Measurements from ENCODE around the gene VMP1.

VMP1 gene

DNA sequence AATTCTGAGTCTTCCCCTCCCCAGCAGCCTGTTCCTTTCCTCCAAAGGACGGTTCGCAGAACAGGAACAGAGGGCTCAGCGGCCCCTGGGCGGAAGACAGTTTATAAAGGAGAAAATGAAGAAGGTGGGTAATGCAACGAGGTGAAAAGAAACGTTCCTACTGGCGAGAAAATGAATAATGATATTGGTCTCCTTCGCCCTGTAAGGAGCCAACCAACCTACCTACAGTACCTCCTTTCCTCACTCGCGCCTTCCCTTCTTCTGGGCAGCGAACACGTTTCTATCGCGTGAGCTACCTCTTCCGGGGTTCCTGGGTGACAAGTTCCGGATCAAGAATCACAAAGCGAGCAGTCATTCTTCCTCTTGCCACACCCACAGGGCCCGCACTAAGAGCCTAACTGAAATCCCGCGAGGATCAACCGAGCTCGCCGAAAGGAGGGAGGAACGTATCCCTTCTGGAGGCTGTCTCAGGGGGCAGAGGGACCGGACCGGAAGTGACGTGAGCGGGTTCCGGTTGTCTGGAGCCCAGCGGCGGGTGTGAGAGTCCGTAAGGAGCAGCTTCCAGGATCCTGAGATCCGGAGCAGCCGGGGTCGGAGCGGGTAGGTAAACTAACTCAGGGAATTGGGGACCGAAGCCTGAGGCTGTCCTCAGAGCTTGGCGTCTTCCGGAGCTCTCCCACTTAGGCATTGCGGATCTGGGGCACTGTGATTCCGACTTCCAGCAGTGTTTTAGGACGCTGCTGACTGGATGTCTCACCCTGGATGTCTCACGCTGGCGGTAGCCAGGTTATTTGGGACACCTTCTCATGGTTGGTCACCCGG lies at the start of gene VMP1, which contains the start of gene PTRH2:
Gene VMP1, plus strand, starts transcription at position 506 of the 822 bp plus-strand sequence. CDS start 23,793 bp downstream, outside the sequence.
Gene PTRH2, minus strand, starts transcription at position 282 of the 822 bp plus-strand sequence. CDS start 9,452 bp downstream, outside the sequence.
- peak; percentile 99 for DNase-seq

DNA sequence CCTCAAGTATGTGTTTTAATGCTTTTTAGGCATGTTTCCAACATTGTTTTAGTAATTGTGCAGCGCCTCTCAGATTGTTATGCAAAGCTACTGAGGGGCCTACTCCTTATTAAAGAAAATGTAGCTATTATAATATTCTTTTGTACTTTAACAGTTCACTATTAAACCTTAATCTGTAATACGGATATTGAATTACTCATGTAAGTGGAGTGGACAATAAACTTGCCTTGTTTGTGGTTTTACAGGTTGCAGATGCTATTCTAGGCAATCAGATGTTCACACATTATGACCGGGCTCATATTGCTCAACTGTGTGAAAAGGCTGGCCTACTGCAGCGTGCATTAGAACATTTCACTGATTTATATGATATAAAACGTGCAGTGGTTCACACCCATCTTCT lies 41.2 kb upstream of the VMP1 start:
- DNase-seq = no peak

DNA sequence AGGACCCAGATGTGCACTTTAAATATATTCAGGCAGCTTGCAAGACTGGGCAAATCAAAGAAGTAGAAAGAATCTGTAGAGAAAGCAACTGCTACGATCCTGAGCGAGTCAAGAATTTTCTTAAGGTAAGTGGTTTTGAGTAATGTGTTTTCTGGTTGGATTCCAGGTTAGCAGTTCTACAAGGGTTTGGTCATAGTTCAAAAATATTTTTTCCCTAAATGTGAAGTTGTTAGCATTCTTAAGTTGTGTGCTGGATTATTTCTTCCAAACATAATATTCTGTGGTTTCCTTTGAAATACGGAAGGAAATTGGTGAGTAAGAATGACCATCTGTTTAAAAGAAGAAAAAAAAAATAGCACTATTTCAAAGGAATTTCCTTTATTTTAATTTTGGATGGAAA lies 38.6 kb upstream of the VMP1 start:
- DNase-seq = no peak

DNA sequence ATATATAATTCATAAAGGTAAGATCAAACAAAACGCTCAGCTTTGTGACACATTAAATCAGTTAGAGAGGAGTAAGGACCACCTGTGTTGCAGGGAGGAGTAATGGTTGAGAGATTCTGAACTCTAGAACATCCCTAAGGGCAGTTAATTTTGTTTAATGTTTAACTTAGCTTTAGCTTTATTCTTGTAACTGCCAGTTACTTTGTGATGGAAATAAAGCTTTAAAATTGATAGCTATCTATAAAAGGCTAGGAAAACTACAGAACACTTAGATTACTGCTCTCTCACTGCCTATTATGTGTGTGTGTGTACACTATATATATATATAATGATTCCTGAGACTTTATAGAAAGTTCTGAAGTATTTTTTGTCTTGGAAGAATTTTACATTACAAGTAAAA lies 38.0 kb upstream of the VMP1 start:
- DNase-seq = no peak

DNA sequence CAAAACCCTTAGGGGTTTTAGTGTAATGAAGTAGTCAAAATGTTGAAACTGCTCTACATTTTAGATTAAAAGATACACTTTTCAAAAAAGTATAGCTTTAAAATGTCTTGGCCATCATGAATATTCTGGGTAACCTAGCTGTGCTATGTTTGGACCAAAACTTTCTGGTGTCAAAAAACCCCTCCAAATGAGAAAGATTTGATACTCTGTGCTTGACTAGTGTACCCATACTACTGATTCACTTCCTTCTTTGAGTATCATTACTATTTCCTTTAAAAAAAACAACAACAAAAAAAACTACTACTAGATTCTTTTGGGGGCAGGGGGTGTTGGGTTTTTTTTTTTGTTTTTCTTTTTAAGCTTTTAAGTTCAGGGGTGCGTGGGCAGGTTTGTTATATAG lies 37.5 kb upstream of the VMP1 start:
- no peak for DNase-seq

DNA sequence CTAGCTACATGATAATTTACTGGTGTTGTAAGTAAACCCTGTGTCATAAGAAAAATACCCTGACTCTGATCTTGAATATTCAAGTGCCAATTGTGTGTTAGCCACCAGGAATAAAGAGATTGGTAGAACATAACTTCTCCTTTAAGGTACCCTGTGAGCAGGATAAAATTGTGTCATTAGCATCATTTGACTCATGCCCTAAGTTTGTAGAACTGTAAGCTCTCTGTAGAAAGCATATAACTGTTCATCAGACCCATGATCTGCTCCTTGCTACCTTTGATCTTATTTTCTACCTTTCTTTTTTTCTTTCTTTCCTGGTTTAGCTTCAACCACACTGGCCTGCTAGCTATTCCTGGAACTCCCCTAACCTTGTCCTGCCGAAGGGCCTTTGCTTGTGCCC lies 36.1 kb upstream of the VMP1 start:
- no peak for DNase-seq

DNA sequence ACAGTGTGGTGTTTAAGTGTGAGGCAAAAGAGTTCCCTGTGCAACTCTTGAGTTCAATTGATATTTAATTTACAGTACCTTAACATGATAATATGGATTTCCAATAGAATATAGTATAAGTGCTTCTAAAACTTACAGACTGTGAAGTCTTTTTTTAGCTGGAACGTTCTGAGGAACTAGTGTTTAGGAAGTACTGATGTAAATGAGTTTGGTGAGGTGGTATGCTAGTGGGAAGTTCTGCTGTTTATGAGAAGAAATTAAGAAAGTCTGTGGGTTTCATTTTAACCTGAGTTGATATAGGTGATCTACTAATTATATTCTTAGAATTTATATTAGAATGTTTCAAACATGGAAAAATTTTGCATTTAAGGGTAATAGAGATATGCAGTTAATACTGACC lies 32.2 kb upstream of the VMP1 start:
- no peak for DNase-seq

DNA sequence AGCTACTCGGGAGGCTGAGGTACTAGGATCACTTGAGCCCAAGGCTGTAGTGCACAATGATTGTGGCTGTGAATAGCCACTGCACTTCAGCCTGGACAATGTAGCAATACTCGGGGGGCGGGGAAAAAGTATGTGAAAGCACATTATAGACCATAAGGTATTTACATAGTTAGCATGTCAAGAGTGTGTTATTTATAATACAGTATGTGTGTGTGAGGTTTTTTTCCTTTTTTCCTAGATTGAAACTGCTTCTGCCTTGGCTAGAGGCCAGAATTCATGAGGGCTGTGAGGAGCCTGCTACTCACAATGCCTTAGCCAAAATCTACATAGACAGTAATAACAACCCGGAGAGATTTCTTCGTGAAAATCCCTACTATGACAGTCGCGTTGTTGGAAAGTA lies 30.7 kb upstream of the VMP1 start:
- no peak for DNase-seq

DNA sequence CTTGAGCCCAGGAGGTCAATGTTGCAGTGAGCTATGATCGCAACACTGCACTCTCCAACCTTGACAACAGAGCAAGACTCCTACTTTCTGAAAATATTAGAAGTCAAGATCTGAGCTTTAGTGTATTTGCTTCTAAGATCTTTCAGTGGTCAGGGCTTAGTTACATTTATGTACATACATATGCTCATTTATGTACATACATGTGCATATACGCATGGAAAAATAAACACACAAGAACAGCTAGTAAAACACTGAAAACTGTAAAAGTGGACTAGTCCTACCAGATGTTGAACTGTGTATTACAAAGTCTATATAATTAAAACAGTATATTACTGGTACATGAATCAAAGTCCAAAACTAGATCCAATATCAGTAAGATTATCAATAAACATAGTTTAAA lies 28.5 kb upstream of the VMP1 start:
- DNase-seq = no peak

DNA sequence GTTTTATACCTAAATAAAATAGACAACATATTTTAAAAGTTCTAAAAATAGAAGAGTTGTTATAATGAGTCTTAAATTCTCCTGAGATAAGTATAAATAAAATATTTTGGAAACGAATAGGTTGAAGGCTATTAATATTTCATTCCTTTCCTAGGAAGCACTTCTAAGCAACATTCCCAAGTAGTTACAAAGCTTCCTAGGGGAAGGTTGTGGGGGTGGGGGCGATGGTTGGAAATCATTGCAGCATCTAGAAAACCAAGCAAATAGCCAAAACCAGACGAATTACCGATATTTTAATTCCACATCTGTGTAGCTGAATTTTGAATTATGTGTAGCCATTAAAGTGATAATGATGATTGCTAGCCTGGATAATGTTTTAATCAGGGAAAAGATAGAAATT lies 27.1 kb upstream of the VMP1 start:
- no peak for DNase-seq

DNA sequence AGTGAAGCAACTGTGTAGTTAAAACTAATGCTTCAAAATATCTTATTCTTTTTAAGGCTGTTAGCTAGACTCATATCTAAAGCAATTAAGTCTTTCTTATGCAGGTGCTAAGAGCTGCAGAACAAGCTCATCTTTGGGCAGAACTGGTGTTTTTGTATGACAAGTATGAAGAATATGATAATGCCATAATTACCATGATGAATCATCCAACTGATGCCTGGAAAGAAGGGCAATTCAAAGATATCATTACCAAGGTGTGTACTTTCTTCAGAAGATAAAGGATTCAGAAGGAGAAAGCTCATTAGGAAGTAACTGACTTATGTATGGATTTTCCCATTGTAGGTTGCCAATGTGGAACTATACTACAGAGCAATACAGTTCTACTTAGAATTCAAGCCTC lies 24.2 kb upstream of the VMP1 start:
- no peak for DNase-seq

DNA sequence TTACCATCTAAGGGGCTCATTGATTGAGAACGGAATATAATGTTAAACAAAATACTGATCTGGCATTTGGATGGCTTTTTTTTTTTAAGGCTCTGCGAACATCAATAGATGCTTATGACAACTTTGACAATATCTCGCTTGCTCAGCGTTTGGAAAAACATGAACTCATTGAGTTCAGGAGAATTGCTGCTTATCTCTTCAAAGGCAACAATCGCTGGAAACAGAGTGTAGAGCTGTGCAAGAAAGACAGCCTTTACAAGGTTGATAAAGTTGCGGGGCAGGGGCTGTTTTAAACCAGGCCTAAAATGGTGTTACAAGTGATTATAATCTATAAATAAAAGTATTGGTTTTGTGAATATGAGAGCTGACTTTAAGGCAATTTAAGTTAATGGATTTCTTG lies 22.5 kb upstream of the VMP1 start:
- no peak for DNase-seq

DNA sequence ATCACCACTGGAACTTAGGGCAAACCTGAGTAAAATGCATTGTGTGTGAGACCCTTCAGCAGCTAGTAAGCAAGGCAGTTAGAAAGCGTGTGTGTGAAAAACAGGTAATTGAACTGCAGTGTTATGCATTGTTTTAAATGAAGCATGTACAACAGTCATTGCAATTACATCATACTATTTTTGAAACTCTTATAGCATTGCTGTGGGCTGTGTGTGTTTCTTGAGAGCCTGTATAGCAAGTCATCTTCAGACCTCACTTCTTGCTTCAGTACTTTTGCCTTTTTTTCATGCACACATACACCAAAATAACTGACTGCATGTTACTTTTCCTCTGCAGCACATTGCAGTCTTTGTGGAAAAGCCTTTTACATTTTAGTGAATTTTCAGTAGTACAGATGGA lies 19.4 kb upstream of the VMP1 start:
- DNase-seq = no peak

DNA sequence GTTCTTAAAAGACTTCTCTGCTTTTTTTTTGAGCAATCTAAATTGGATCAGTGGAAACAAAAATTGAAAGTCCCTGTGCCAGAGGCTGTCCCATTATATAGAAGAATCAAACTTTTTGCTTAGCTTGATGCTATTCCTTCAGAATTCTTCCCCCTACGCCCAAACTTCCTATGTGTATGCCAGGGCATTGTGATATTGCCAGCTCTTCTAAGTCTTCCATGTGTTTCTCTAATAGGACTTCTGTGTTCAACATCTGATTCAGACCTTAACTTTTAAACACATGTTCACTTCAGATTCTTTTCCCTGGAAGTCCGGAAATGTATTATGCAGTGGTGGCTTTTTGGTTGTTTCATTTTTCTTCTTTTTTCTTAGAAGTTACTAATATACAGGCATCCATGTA lies 19.0 kb upstream of the VMP1 start:
- DNase-seq = no peak

DNA sequence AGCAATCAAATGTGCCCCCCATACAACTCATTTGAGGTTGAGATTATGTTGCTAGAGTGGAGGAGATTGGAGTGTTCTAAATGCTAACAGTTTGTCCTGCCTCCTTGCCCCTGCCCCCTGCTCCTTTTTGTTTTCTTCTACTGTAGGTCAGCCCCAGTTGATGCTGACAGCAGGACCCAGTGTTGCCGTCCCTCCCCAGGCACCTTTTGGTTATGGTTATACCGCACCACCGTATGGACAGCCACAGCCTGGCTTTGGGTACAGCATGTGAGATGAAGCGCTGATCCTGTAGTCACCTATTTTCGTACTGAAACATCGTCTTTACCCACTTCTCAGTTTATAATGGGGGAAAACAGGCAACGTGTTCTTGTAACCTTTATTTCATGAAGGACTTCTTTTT lies 13.9 kb upstream of the VMP1 start:
- no peak for DNase-seq

DNA sequence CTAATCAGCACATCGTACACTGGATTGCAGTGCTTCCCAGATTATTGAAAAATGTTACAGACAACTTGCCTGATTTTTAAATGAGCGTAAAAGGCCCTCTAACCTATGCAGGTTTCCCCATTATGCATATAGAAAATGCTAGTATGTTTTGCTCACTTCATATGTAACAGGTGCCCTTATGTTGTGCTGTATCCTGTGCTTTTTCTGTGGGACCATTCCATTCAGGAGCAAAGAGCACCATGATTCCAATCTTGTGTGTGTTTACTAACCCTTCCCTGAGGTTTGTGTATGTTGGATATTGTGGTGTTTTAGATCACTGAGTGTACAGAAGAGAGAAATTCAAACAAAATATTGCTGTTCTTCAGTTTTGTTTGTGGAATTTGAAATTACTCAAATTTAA lies 13.1 kb upstream of the VMP1 start:
- DNase-seq = no peak

DNA sequence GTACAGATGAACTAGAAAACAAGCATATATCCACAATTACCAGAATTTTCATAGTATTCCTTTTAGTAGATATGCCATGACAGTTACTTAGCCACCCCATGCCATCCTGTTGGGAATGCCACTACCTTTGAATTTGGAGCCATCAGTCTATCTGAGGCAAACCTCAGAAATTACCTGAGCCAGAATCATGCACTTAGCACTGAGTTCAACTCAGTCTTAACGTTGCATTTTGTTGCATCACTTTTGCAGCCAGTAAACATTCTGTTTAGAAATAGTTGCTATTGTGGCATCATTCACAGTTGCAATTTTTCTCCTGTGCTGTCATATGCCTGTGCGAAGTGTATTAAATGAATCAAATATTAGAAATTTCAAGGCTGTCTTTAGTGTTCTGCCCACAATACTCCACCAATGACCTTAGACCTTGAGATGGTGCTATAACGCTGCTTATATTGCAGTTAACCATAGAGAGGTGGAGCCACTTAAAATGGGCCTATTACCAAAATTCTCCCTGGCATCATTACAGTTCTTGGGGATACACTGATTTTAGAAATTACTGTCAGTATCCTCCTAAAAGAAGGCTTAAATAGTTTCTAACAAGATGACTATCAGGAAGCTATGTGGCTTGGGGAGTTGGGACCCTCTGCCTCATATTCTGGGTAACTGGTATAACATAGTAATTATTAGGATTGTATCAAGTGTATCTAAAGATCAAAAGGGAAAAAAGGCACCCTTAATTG lies 11.3 kb upstream of the VMP1 start:
- DNase-seq = no peak

DNA sequence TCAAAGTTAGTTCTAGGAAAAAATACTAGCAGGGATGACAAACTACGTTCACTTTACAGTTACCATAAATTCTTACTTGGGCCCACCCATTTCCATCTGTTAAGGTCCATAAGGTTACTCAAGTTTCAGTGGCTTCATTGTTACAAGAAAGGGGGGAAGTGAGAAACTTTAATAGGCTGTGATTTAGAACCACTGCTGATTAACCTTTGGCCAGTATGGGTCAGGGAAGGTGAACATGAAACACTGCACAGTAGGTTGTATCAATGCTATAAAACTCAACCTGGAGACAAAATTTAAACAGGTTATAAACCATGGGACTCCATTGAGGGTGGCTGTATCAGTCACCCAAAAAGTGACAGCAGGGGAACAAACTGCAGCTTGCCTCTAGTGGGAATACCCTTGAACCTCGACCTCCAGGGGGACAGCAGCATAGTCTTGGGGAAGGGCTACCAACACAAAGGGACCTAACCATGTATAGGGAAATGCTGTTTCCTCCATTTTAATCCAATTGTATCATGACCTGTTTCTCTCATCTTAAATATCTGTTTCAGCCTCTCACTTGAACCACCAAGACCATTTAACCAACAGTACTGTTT lies 10.7 kb upstream of the VMP1 start:
- DNase-seq = no peak

DNA sequence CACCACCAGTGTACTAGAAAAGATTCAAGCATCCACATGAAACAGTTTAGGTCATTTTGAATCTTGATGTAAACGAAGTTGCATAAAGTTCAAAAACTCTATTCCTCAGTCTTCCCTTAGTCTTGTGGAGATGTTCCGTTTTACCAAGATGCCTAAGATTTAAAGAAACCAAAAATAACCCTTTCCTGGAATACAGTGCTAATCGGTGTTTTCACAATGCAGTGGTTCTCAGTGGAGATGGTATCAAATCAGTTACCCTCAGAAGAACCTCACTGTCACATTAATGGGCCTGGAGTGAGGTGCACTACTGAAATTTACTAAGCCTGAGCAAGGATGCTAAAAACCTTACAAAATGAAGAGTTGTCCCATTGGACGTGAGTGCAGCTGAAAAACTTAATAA lies 9.3 kb upstream of the VMP1 start:
- no peak for DNase-seq

DNA sequence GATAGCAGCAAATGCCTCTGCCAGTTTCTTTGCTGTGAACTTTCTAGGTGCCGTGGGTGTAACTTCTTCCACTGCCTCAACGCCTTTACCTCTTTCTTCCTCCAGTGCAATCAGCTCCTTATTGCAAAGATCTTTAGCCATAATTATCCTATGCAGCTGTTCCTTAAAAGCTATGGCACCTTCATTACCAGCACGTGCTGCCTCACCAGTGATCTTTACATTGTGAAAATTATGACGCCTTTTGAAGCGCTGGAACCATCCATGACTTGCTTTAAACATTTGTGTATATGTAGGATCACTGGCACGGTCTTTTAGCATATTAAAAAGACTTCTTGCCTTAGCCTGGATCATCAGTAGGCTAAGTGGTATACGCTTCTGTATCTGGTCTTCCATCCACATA lies 8.2 kb upstream of the VMP1 start:
- DNase-seq = no peak

DNA sequence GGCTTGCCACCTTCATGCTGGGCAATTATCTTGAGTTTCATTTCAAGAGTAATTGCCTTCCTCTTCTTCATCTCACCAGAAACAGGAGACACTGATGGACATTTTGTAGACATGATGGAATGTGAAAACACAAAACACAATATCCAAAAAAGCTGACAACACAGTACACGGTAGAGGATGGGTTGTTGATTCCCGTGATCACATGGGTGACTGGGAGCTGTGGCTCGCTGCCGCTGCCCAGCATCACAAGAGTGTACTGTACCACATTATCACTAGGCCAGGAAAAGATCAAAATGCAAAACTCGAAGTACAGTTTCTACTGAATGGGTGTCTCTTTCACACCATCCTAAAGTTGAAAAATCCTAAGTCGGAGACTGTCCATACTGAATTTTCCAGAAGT lies 7.7 kb upstream of the VMP1 start:
- DNase-seq = no peak

DNA sequence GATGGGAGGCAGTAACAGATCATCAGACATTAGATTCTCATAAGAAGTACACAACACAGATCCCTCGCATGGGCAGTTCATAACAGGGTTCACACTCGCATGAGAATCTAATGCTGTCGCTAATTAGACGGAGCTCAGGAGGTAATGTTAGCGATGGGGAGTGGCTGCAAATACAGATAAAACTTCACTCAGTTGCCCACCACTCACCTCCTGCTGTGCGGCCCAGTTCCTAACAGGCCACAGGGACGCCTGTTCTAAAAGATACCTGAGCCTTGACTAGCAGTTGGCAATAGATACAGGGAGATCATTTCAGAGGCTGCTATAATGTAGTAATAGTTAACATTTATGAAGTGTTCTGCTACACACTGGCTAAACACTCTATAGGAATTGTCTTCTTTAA lies 5.2 kb upstream of the VMP1 start:
- no peak for DNase-seq

DNA sequence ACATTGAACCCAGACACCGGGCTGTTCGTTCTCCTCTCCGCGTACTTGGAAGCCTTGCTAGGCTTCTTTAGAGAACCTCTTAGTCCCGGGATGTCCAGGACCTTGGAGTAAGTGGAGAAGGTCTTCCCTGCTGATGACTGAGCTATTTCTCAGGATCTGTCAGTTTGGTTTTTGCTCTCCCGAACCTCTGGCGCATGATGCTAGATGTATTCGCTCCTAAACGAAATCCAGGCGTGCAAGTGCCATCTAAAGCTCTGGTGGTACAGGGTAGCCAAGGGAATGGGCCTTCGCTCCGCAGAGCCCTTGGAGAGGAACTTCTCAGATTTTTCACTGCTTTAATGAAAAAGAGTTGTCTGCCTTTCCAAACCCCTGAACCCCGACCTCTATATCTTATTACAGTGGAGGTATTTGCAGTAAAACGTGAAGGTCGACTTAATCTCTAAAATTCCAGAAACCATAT lies 547 bp downstream of the VMP1 start:
- DNase-seq = no peak

DNA sequence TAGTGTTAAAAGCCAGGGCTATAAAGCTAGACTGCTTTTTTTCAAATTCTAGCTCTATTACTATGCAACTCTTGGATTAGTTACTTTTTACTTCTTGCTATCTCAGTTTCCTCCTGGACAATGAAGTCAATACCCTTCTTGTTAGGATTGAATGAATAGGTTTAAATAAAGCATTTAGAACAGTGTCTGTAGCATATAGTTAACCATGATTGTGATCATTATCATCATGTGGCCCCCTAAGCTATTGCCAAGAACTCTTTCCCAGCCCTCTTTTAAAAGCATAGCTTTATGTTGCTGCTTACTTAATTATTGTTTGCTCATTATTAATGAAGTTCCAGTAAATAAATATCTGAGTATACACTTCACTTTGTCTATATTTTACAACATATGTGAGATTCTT lies 4.5 kb downstream of the VMP1 start:
- DNase-seq = no peak
